ENCODE measurements around the gene SERPINB6.

SERPINB6 gene

DNA sequence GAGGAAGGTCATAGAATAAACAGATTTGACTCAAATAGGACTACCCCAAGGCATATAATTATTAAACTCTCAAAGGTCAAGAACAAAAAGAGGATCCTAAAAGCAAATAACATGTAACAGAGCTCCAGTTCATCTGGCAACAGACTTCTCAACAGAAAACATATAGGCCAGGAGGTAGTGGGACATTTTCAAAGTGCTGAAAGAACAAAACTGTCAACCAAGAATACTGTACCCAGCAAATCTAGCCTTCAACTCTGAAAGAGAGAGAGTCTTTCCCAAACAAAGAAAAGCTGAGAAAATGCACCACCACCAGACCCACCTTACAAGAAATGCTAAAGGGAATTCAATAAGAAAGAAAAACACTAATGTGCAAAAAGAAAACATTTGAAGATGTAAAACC lies 40.2 kb upstream of the SERPINB6 start:
- TF ChIP-seq TAF1 (IDR thresholded peaks at IDR 0.05; ENCODE audit: borderline replicate concordance, insufficient read depth, low read length) (no peak), POLR2AphosphoS5 (IDR thresholded peaks at IDR 0.05; ENCODE audit: low read depth, low read length) (no peak), SIN3A (IDR thresholded peaks at IDR 0.05; ENCODE audit: borderline replicate concordance, insufficient read depth, low read length) (no peak), FOXP2 (optimal IDR thresholded peaks at IDR 0.05; ENCODE audit: borderline replicate concordance, extremely low read depth, extremely low read length, insufficient read depth) (no peak)
- TF ChIP-seq, protein P1, sequence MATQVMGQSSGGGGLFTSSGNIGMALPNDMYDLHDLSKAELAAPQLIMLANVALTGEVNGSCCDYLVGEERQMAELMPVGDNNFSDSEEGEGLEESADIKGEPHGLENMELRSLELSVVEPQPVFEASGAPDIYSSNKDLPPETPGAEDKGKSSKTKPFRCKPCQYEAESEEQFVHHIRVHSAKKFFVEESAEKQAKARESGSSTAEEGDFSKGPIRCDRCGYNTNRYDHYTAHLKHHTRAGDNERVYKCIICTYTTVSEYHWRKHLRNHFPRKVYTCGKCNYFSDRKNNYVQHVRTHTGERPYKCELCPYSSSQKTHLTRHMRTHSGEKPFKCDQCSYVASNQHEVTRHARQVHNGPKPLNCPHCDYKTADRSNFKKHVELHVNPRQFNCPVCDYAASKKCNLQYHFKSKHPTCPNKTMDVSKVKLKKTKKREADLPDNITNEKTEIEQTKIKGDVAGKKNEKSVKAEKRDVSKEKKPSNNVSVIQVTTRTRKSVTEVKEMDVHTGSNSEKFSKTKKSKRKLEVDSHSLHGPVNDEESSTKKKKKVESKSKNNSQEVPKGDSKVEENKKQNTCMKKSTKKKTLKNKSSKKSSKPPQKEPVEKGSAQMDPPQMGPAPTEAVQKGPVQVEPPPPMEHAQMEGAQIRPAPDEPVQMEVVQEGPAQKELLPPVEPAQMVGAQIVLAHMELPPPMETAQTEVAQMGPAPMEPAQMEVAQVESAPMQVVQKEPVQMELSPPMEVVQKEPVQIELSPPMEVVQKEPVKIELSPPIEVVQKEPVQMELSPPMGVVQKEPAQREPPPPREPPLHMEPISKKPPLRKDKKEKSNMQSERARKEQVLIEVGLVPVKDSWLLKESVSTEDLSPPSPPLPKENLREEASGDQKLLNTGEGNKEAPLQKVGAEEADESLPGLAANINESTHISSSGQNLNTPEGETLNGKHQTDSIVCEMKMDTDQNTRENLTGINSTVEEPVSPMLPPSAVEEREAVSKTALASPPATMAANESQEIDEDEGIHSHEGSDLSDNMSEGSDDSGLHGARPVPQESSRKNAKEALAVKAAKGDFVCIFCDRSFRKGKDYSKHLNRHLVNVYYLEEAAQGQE (IDR thresholded peaks at IDR 0.05; ENCODE audit: insufficient read depth in 1 of 2, low read depth in 2 of 2, low read length in 2 of 2): no peak

DNA sequence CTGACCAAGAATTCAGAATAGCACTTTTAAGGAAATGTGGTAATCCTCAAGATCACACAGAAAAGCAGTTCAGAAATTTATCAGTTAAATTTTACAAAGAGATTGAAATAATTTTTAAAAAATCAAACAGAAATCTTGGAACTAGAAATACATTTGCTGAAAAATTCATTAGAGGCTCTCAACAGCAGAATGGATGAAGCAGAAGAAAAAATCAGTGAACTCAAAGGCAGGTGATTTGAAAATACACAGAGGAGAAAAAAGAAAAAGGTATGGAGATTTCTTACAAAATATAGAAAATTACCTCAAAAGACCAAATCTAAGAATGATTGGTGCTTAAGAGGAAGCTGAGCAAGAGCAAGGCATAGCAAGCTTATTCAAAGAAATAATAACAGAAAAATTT lies 39.8 kb upstream of the SERPINB6 start:
- TF ChIP-seq FOXP2 (optimal IDR thresholded peaks at IDR 0.05; ENCODE audit: borderline replicate concordance, extremely low read depth, extremely low read length, insufficient read depth) (no peak), POLR2AphosphoS5 (IDR thresholded peaks at IDR 0.05; ENCODE audit: low read depth, low read length) (no peak), SIN3A (IDR thresholded peaks at IDR 0.05; ENCODE audit: borderline replicate concordance, insufficient read depth, low read length) (no peak), TAF1 (IDR thresholded peaks at IDR 0.05; ENCODE audit: borderline replicate concordance, insufficient read depth, low read length) (no peak)
- TF ChIP-seq, protein P1 (IDR thresholded peaks at IDR 0.05; ENCODE audit: insufficient read depth in 1 of 2, low read depth in 2 of 2, low read length in 2 of 2): no peak

- TF ChIP-seq, protein P1 (IDR thresholded peaks at IDR 0.05; ENCODE audit: insufficient read depth in 1 of 2, low read depth in 2 of 2, low read length in 2 of 2): no peak
- TF ChIP-seq POLR2AphosphoS5 (IDR thresholded peaks at IDR 0.05; ENCODE audit: low read depth, low read length) (no peak), SIN3A (IDR thresholded peaks at IDR 0.05; ENCODE audit: borderline replicate concordance, insufficient read depth, low read length) (no peak), TAF1 (IDR thresholded peaks at IDR 0.05; ENCODE audit: borderline replicate concordance, insufficient read depth, low read length) (no peak), FOXP2 (optimal IDR thresholded peaks at IDR 0.05; ENCODE audit: borderline replicate concordance, extremely low read depth, extremely low read length, insufficient read depth) (no peak)
Measured at GRCh38 chr6:3009930-3010329, 38.6 kb upstream of the SERPINB6 start.

- TF ChIP-seq POLR2AphosphoS5 (IDR thresholded peaks at IDR 0.05; ENCODE audit: low read depth, low read length): no peak
- no peak for TF ChIP-seq SIN3A (IDR thresholded peaks at IDR 0.05; ENCODE audit: borderline replicate concordance, insufficient read depth, low read length)
- TF ChIP-seq FOXP2 (optimal IDR thresholded peaks at IDR 0.05; ENCODE audit: borderline replicate concordance, extremely low read depth, extremely low read length, insufficient read depth): no peak
- no peak for TF ChIP-seq TAF1 (IDR thresholded peaks at IDR 0.05; ENCODE audit: borderline replicate concordance, insufficient read depth, low read length)
- TF ChIP-seq, protein P1 (IDR thresholded peaks at IDR 0.05; ENCODE audit: insufficient read depth in 1 of 2, low read depth in 2 of 2, low read length in 2 of 2): no peak
Measured at GRCh38 chr6:3007571-3007970, 36.2 kb upstream of the SERPINB6 start.

GRCh38 chr6:3006476-3006875 lies 35.1 kb upstream of the SERPINB6 start:
- TF ChIP-seq TAF1 (IDR thresholded peaks at IDR 0.05; ENCODE audit: borderline replicate concordance, insufficient read depth, low read length) (no peak), SIN3A (IDR thresholded peaks at IDR 0.05; ENCODE audit: borderline replicate concordance, insufficient read depth, low read length) (no peak), POLR2AphosphoS5 (IDR thresholded peaks at IDR 0.05; ENCODE audit: low read depth, low read length) (no peak), FOXP2 (optimal IDR thresholded peaks at IDR 0.05; ENCODE audit: borderline replicate concordance, extremely low read depth, extremely low read length, insufficient read depth) (no peak)
- TF ChIP-seq, protein P1 (IDR thresholded peaks at IDR 0.05; ENCODE audit: insufficient read depth in 1 of 2, low read depth in 2 of 2, low read length in 2 of 2): no peak
